ENCODE measurements around the gene BBC3. TPM values are rescaled to one million over a fixed set of nuclear protein-coding genes. Genes with fewer than 3 reads are reported as not detected.

BBC3 gene
- total and polyA plus RNA-seq, 7 experiments from 2014 or later, result 8.5 to 42.0 (median 16.3) TPM

DNA sequence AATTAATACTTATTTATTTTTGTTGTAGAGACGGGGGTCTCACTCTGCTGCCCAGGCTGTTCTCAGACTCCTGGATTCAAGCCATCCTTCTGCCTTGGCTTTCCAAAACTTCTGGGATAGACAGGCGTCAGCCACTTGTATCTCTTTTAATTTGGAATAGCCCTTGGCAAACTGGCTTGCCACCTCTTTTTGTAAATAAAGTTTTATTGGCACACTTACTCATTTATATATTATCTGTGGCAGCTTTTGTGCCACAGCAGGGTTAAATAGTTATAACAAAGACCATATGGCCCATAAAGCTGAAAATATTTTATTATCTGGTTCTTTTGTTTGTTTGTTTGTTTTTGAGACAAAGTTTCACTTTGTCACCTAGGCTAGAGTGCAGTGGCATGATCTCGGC is 30.5 kb downstream of the BBC3 start:
- Histone ChIP-seq H3K4me3 (ENCODE audit: low read length) (no peak overlapping the region), H3K4me1 (ENCODE audit: control insufficient read depth in 2 of 2, insufficient read depth in 2 of 2, low read length in 2 of 2) (peaks cover 0 to 7% of the 10 kb centered on the region in 2 donors), H3K27ac (ENCODE audit: low read depth, low read length) (no peak overlapping the region), H3K27me3 (ENCODE audit: control insufficient read depth in 2 of 2, insufficient read depth in 2 of 2, low read length in 2 of 2) (no peaks in the 10 kb centered on the region), H3K9me3 (ENCODE audit: control insufficient read depth in 2 of 3, low read length in 3 of 3) (no peaks in the 10 kb centered on the region), H3K36me3 (ENCODE audit: control insufficient read depth in 2 of 3, insufficient read depth in 3 of 3, low read length in 3 of 3) (peaks cover 4 to 51% (median 7%) of the 10 kb centered on the region in 3 experiments)
- no peaks in the 10 kb centered on the region for H3K9me3 Mint-ChIP-seq
- ATAC-seq, result no peak
- no peak for DNase-seq
- ChIA-PET POLR2A (interaction anchor here (0.7 to 1.4 kb wide), 4 partner anchors 14 to 41 kb away, joined by 3 read pairs; no protein-coding TSS in a partner anchor), CTCF (interaction anchor here (1.3 to 2.0 kb wide), 4 partner anchors 44 to 54 kb away, joined by 4 to 11 read pairs (median 6); no protein-coding TSS in a partner anchor)
- no peak overlapping the region for H3K27ac Mint-ChIP-seq
- H3K4me3 Mint-ChIP-seq, result no peak overlapping the region
- peaks cover 10 to 34% (median 25%) of the 10 kb centered on the region in 5 donors for H3K36me3 Mint-ChIP-seq
- peaks cover 14 to 40% (median 26%) of the 10 kb centered on the region in 7 donors for H3K4me1 Mint-ChIP-seq
- no peaks in the 10 kb centered on the region for H3K27me3 Mint-ChIP-seq
- intact Hi-C loops (cut with micrococcal nuclease), result no loop called here

DNA sequence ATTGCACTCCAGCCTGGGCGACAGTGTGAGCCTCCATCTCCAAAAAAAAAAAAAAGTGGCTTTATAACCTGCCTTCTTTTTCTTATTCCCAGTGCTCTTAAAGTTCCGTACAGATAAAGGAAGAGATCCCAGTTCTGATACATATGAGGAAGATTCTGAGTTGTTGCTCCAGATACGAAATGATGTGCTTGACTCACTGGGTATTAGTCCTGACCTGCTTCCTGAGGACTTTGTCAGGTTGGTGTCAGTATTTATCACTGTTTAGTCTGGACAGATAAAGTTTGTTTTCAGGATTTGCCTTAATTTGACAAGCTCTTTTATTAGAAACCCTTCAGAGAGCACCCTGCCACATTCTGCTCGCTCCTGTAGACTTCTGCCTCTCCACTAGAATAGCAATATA is 33.9 kb downstream of the BBC3 start:
- peaks cover 0 to 37% (median 0%) of the 10 kb centered on the region in 3 experiments for H3K36me3 ChIP-seq (ENCODE audit: control insufficient read depth in 2 of 3, insufficient read depth in 3 of 3, low read length in 3 of 3)
- H3K4me1 Mint-ChIP-seq, result peaks cover 7 to 41% (median 30%) of the 10 kb centered on the region in 7 donors
- no peak for DNase-seq
- peaks cover 0 to 14% of the 10 kb centered on the region in 2 donors for H3K4me1 ChIP-seq (ENCODE audit: control insufficient read depth in 2 of 2, insufficient read depth in 2 of 2, low read length in 2 of 2)
- peaks cover 3 to 28% (median 17%) of the 10 kb centered on the region in 5 donors for H3K36me3 Mint-ChIP-seq
- no peak overlapping the region for H3K4me3 Mint-ChIP-seq
- ATAC-seq, result no peak
- H3K4me3 ChIP-seq (ENCODE audit: low read length), result no peak overlapping the region
- H3K27me3 ChIP-seq (ENCODE audit: control insufficient read depth in 2 of 2, insufficient read depth in 2 of 2, low read length in 2 of 2), result no peaks in the 10 kb centered on the region
- intact Hi-C loops (cut with micrococcal nuclease), result no loop called here
- no peaks in the 10 kb centered on the region for H3K27me3 Mint-ChIP-seq
- no peaks in the 10 kb centered on the region for H3K9me3 Mint-ChIP-seq
- H3K27ac Mint-ChIP-seq, result peak overlapping the region in 4 of 9 donors; percentile 34 to 60 (median 38)
- POLR2A ChIA-PET, result interaction anchor here (1.2 kb wide), 1 partner anchor 38 kb away, joined by 3 read pairs; no protein-coding TSS in a partner anchor
- CTCF ChIA-PET, result interaction anchor here (0.6 to 2.2 kb wide), 3 partner anchors 8 to 81 kb away, joined by 3 to 10 read pairs (median 3); no protein-coding TSS in a partner anchor
- H3K27ac ChIP-seq (ENCODE audit: low read depth, low read length), result no peak overlapping the region
- no peaks in the 10 kb centered on the region for H3K9me3 ChIP-seq (ENCODE audit: control insufficient read depth in 2 of 3, low read length in 3 of 3)

DNA sequence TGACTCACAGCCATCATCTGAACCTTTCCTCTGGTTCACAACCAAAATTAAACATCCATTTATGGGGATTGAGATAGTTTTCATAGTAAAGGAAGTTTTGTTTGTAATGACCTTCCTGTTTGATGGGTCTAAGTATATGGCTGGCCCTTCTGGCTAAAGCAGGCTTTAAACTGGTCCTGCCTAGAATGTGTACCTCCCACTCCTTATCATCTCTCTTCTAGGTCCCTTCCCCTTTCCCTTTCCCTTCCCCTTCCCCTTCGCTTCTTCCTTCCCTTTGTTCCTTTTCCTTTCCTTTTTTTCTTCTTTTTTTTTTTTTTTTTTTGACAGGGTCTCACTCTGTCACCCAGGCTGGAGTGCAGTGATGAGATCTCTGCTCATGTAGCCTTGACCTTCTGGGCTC is 35.6 kb downstream of the BBC3 start:
- ChIA-PET CTCF (interaction anchor here (2.2 kb wide), 1 partner anchor 15 kb away, joined by 10 read pairs; no protein-coding TSS in a partner anchor), POLR2A (no interaction called here)
- peak overlapping the region in 2 of 9 donors; percentile 55 to 78 for H3K27ac Mint-ChIP-seq
- Histone ChIP-seq H3K4me1 (ENCODE audit: control insufficient read depth in 2 of 2, insufficient read depth in 2 of 2, low read length in 2 of 2) (peaks cover 3 to 26% of the 10 kb centered on the region in 2 donors), H3K27ac (ENCODE audit: low read depth, low read length) (no peak overlapping the region), H3K9me3 (ENCODE audit: control insufficient read depth in 2 of 3, low read length in 3 of 3) (no peaks in the 10 kb centered on the region), H3K36me3 (ENCODE audit: control insufficient read depth in 2 of 3, insufficient read depth in 3 of 3, low read length in 3 of 3) (peaks cover 0 to 30% (median 0%) of the 10 kb centered on the region in 3 experiments), H3K4me3 (ENCODE audit: low read length) (no peak overlapping the region), H3K27me3 (ENCODE audit: control insufficient read depth in 2 of 2, insufficient read depth in 2 of 2, low read length in 2 of 2) (no peaks in the 10 kb centered on the region)
- no peak overlapping the region for H3K4me3 Mint-ChIP-seq
- intact Hi-C loops (cut with micrococcal nuclease), result no loop called here
- DNase-seq, result no peak
- no peaks in the 10 kb centered on the region for H3K27me3 Mint-ChIP-seq
- no peaks in the 10 kb centered on the region for H3K9me3 Mint-ChIP-seq
- peaks cover 19 to 51% (median 43%) of the 10 kb centered on the region in 7 donors for H3K4me1 Mint-ChIP-seq
- peaks cover 3 to 28% (median 23%) of the 10 kb centered on the region in 5 donors for H3K36me3 Mint-ChIP-seq
- ATAC-seq, result no peak

- Mint-ChIP-seq H3K27ac (peak overlapping the region; percentile 72 to 98 (median 95)), H3K36me3 (peaks cover 0 to 31% (median 8%) of the 10 kb centered on the region in 5 donors), H3K4me3 (peak overlapping the region; percentile 48 to 83 (median 72)), H3K4me1 (peaks cover 41 to 81% (median 71%) of the 10 kb centered on the region in 7 donors), H3K9me3 (no peaks in the 10 kb centered on the region), H3K27me3 (no peaks in the 10 kb centered on the region)
- H3K36me3 ChIP-seq (ENCODE audit: control insufficient read depth in 2 of 3, insufficient read depth in 3 of 3, low read length in 3 of 3), result no peaks in the 10 kb centered on the region
- intact Hi-C loops (cut with micrococcal nuclease), result no loop called here
- H3K27me3 ChIP-seq (ENCODE audit: control insufficient read depth in 2 of 2, insufficient read depth in 2 of 2, low read length in 2 of 2), result no peaks in the 10 kb centered on the region
- ATAC-seq, result peak; percentile 53
- H3K27ac ChIP-seq (ENCODE audit: low read depth, low read length), result peak overlapping the region; percentile 25
- peaks cover 37 to 77% of the 10 kb centered on the region in 2 donors for H3K4me1 ChIP-seq (ENCODE audit: control insufficient read depth in 2 of 2, insufficient read depth in 2 of 2, low read length in 2 of 2)
- no peak overlapping the region for H3K4me3 ChIP-seq (ENCODE audit: low read length)
- H3K9me3 ChIP-seq (ENCODE audit: control insufficient read depth in 2 of 3, low read length in 3 of 3), result no peaks in the 10 kb centered on the region
- peak in 8 of 9 donors; percentile 52 to 77 (median 64) for DNase-seq
- POLR2A ChIA-PET, result interaction anchor here (0.5 to 16.1 kb wide), 9 partner anchors 8 to 76 kb away, joined by 3 to 386 read pairs (median 4); partner anchors contain the start of gene ZC3H4
- CTCF ChIA-PET, result interaction anchor here (0.5 to 5.5 kb wide), 5 partner anchors 20 to 48 kb away, joined by 3 to 47 read pairs (median 4); no protein-coding TSS in a partner anchor
These were observed 40.8 kb downstream of the BBC3 start for GRCh38 chr19:47190167-47190727.

GRCh38 chr19:47188507-47189033 is 42.4 kb downstream of the BBC3 start:
- POLR2A ChIA-PET, result interaction anchor here (0.7 to 16.1 kb wide), 8 partner anchors 11 to 76 kb away, joined by 3 to 386 read pairs (median 16); partner anchors contain the start of genes SAE1 and ZC3H4
- Histone ChIP-seq H3K27me3 (ENCODE audit: control insufficient read depth in 2 of 2, insufficient read depth in 2 of 2, low read length in 2 of 2) (no peaks in the 10 kb centered on the region), H3K27ac (ENCODE audit: low read depth, low read length) (peak overlapping the region; percentile 77), H3K9me3 (ENCODE audit: control insufficient read depth in 2 of 3, low read length in 3 of 3) (no peaks in the 10 kb centered on the region), H3K36me3 (ENCODE audit: control insufficient read depth in 2 of 3, insufficient read depth in 3 of 3, low read length in 3 of 3) (no peaks in the 10 kb centered on the region), H3K4me3 (ENCODE audit: low read length) (no peak overlapping the region), H3K4me1 (ENCODE audit: control insufficient read depth in 2 of 2, insufficient read depth in 2 of 2, low read length in 2 of 2) (peaks cover 43 to 87% of the 10 kb centered on the region in 2 donors)
- no peaks in the 10 kb centered on the region for H3K9me3 Mint-ChIP-seq
- H3K4me1 Mint-ChIP-seq, result peaks cover 52 to 85% (median 70%) of the 10 kb centered on the region in 7 donors
- peak overlapping the region; percentile 72 to 98 (median 96) for H3K27ac Mint-ChIP-seq
- no peaks in the 10 kb centered on the region for H3K27me3 Mint-ChIP-seq
- CTCF ChIA-PET, result interaction anchor here (0.7 to 5.5 kb wide), 8 partner anchors 9 to 229 kb away, joined by 3 to 54 read pairs (median 6); no protein-coding TSS in a partner anchor
- peak overlapping the region; percentile 48 to 87 (median 76) for H3K4me3 Mint-ChIP-seq
- peaks cover 0 to 37% (median 4%) of the 10 kb centered on the region in 5 donors for H3K36me3 Mint-ChIP-seq
- no peak for ATAC-seq
- intact Hi-C loops (cut with micrococcal nuclease), result no loop called here
- DNase-seq, result no peak

- Histone ChIP-seq H3K4me1 (ENCODE audit: control insufficient read depth in 2 of 2, insufficient read depth in 2 of 2, low read length in 2 of 2) (peaks cover 48 to 87% of the 10 kb centered on the region in 2 donors), H3K36me3 (ENCODE audit: control insufficient read depth in 2 of 3, insufficient read depth in 3 of 3, low read length in 3 of 3) (no peaks in the 10 kb centered on the region), H3K4me3 (ENCODE audit: low read length) (no peak overlapping the region), H3K9me3 (ENCODE audit: control insufficient read depth in 2 of 3, low read length in 3 of 3) (no peaks in the 10 kb centered on the region), H3K27ac (ENCODE audit: low read depth, low read length) (peak overlapping the region; percentile 77), H3K27me3 (ENCODE audit: control insufficient read depth in 2 of 2, insufficient read depth in 2 of 2, low read length in 2 of 2) (no peaks in the 10 kb centered on the region)
- Mint-ChIP-seq H3K9me3 (no peaks in the 10 kb centered on the region), H3K27me3 (no peaks in the 10 kb centered on the region), H3K4me1 (peaks cover 49 to 85% (median 75%) of the 10 kb centered on the region in 7 donors), H3K27ac (peak overlapping the region; percentile 93 to 98 (median 96)), H3K4me3 (peak overlapping the region; percentile 35 to 87 (median 73)), H3K36me3 (peaks cover 0 to 40% (median 6%) of the 10 kb centered on the region in 5 donors)
- intact Hi-C loops (cut with micrococcal nuclease), result loop anchor here in 1 of 2 donors (1.0 to 2.0 kb wide), 4 partner anchors 11 to 59 kb away; no protein-coding TSS in a partner anchor
- DNase-seq, result peak in 4 of 9 donors; percentile 13 to 40 (median 34)
- ATAC-seq, result no peak
- ChIA-PET CTCF (interaction anchor here (0.7 to 5.5 kb wide), 13 partner anchors 10 to 228 kb away, joined by 4 to 54 read pairs (median 8); no protein-coding TSS in a partner anchor), POLR2A (interaction anchor here (0.7 to 16.1 kb wide), 13 partner anchors 10 to 1203 kb away, joined by 3 to 386 read pairs (median 12); partner anchors contain the start of genes KDELR1, SAE1 and ZC3H4)
These were observed 43.2 kb downstream of the BBC3 start for GRCh38 chr19:47187797-47188196.

Measured in naive thymus-derived CD4-positive, alpha-beta T cell (primary cell).